ENCODE results near the gene FAM193A.

- TF ChIP-seq CTCF (IDR thresholded peaks at IDR 0.05) (no peak), EZH2 (IDR thresholded peaks at IDR 0.05; ENCODE audit: borderline replicate concordance, insufficient read depth, low read depth, low read length, poor library complexity, severe bottlenecking) (no peak)
Measured at GRCh38 chr4:2742081-2742822, 205.8 kb downstream of the FAM193A start.

Measured in B cell (primary cell).